SK-N-SH (cell line): ENCODE measurements around the gene SALL3. TPM values are rescaled to one million over a fixed set of nuclear protein-coding genes. Genes with fewer than 3 reads are reported as not detected.

Experiments used
- CTCF ChIA-PET: fragments of 300-600, 350-600 bp; formaldehyde crosslinking; extraction: SDS; loops from one replicate; lab custom pipeline; 2021; lab: Yijun Ruan, JAX
- POLR2A ChIA-PET: fragments of 350-600 bp; sonication (Branson Sonifier 250); formaldehyde crosslinking; extraction: SDS; loops from one replicate; lab custom pipeline; 2020; ENCODE audit warnings: antibody characterized with exemption, inconsistent platforms; lab: Yijun Ruan, JAX
- DNase-seq: peaks from one replicate; pipeline ENCODE4 v3.0.0; 2012
- H2AFZ ChIP-seq: fragments of 200-600 bp; sonication (generic); 2 replicates; pipeline ENCODE4 v1.8.1; 2016; ENCODE audit warnings: antibody characterized with exemption, mild to moderate bottlenecking, low read depth
- H3F3A ChIP-seq: fragments of 200-600 bp; sonication (generic); replicated peaks from 2 replicates; pipeline ENCODE3; 2016; ENCODE audit warnings: antibody characterized with exemption, mild to moderate bottlenecking; ENCODE audit not compliant: insufficient read depth
- H3K27ac ChIP-seq, 2 experiments: fragments of 200-500 bp in 1 of 2; fragments of 200-600 bp in 1 of 2; sonication (Bioruptor generic) in 1 of 2; sonication (generic), shearing (Covaris generic) in 1 of 2; 2 replicates each; pipeline versions ENCODE4 v1.5.1 to v1.6.1; 2014 to 2016; ENCODE audit warnings: low read depth in 2 of 2, inconsistent platforms in 1 of 2, low read length in 1 of 2, mild to moderate bottlenecking in 1 of 2, mixed read lengths in 1 of 2
- H3K27me3 ChIP-seq: fragments of 200-600 bp; sonication (generic), shearing (Covaris generic); 2 replicates; pipeline ENCODE4 v1.6.1; 2016; ENCODE audit warnings: mixed run types; ENCODE audit not compliant: insufficient read depth
- H3K36me3 ChIP-seq, 2 experiments: fragments of 200-500 bp in 1 of 2; fragments of 200-600 bp in 1 of 2; sonication (Bioruptor generic) in 1 of 2; sonication (generic) in 1 of 2; replicated peaks in 1 of 2; 2 replicates each; pipeline versions ENCODE3 to v1.5.1; 2014 to 2016; ENCODE audit warnings: low read length in 1 of 2, mild to moderate bottlenecking in 1 of 2; ENCODE audit not compliant: insufficient read depth in 2 of 2, control insufficient read depth in 1 of 2
- H3K4me1 ChIP-seq, 2 experiments: fragments of 200-500 bp in 1 of 2; fragments of 200-600 bp in 1 of 2; sonication (Bioruptor generic) in 1 of 2; sonication (generic), shearing (Covaris generic) in 1 of 2; 2 replicates each; pipeline versions ENCODE4 v1.5.1 to v1.6.1; 2014 to 2016; ENCODE audit warnings: low read depth in 1 of 2, low read length in 1 of 2, mixed run types in 1 of 2; ENCODE audit not compliant: insufficient read depth in 2 of 2, control insufficient read depth in 1 of 2
- H3K4me2 ChIP-seq: fragments of 200-600 bp; sonication (generic), shearing (Covaris generic); 2 replicates; pipeline ENCODE4 v1.6.1; 2017; ENCODE audit warnings: mixed run types
- H3K4me3 ChIP-seq, 2 experiments: fragments of 200-500 bp in 1 of 2; fragments of 200-600 bp in 1 of 2; sonication (Bioruptor generic) in 1 of 2; sonication (generic), shearing (Covaris generic) in 1 of 2; 2 replicates each; pipeline versions ENCODE4 v1.5.1 to v1.8.1; 2014 to 2016; ENCODE audit warnings: low read depth in 2 of 2, inconsistent platforms in 1 of 2, low read length in 1 of 2, mild to moderate bottlenecking in 1 of 2, mixed read lengths in 1 of 2, moderate library complexity in 1 of 2
- H3K79me2 ChIP-seq: fragments of 200-600 bp; sonication (generic); 2 replicates; pipeline ENCODE4 v1.8.1; 2017; ENCODE audit warnings: mild to moderate bottlenecking; ENCODE audit not compliant: insufficient read depth
- H3K9ac ChIP-seq: fragments of 200-600 bp; sonication (generic); 2 replicates; pipeline ENCODE4 v1.6.1; 2017; ENCODE audit warnings: mixed run types
- H3K9me2 ChIP-seq: fragments of 200-600 bp; sonication (generic); 2 replicates; pipeline ENCODE4 v1.6.1; 2017; ENCODE audit warnings: mixed run types
- H3K9me3 ChIP-seq: fragments of 200-600 bp; sonication (generic); 2 replicates; pipeline ENCODE4 v1.6.1; 2017; ENCODE audit warnings: mixed run types, mild to moderate bottlenecking, moderate library complexity
- H4K20me1 ChIP-seq: fragments of 200-600 bp; sonication (generic); 2 replicates; pipeline ENCODE4 v1.6.1; 2017; ENCODE audit warnings: mild to moderate bottlenecking, mixed run types; ENCODE audit not compliant: insufficient read depth
- CHD2 ChIP-seq: fragments of 150-350 bp; IDR thresholded peaks from 2 replicates; pipeline ENCODE4 v1.6.1; 2018; ENCODE audit warnings: low read length; ENCODE audit not compliant: partially characterized antibody
- EP300 ChIP-seq, 2 experiments: IDR thresholded peaks; 2 replicates each; pipeline versions ENCODE4 v1.4.0 to v1.6.1; 2012; ENCODE audit warnings: borderline replicate concordance in 1 of 2, low read depth in 1 of 2, low read length in 1 of 2
- FOXJ3 ChIP-seq: sonication (generic); formaldehyde crosslinking; IDR thresholded peaks from 2 replicates; pipeline ENCODE4 v1.5.1; 2020; ENCODE audit warnings: mild to moderate bottlenecking, missing genetic modification reagents
- GABPA ChIP-seq: IDR thresholded peaks from 2 replicates; pipeline ENCODE4 v1.4.0; 2012; ENCODE audit warnings: low read depth, mild to moderate bottlenecking
- GATA2 ChIP-seq: sonication (generic); formaldehyde crosslinking; IDR thresholded peaks from 2 replicates; pipeline ENCODE4 v1.5.0; 2020; ENCODE audit warnings: mild to moderate bottlenecking, missing genetic modification reagents
- MEF2A ChIP-seq: IDR thresholded peaks from 2 replicates; pipeline ENCODE4 v1.4.0; 2012; ENCODE audit warnings: low read depth, borderline replicate concordance
- NRF1 ChIP-seq: IDR thresholded peaks from 2 replicates; pipeline ENCODE4 v1.6.1; 2012; ENCODE audit warnings: low read depth, mild to moderate bottlenecking, low read length
- POLR2AphosphoS5 ChIP-seq: IDR thresholded peaks from 2 replicates; pipeline ENCODE4 v1.6.1; 2012; ENCODE audit warnings: low read depth, low read length
- RAD21 ChIP-seq: IDR thresholded peaks from 2 replicates; pipeline ENCODE4 v1.6.1; 2012; ENCODE audit warnings: mild to moderate bottlenecking, low read length
- RFX5 ChIP-seq: IDR thresholded peaks from 2 replicates; pipeline ENCODE4 v1.6.1; 2012; ENCODE audit warnings: mild to moderate bottlenecking, improper control_type of control experiment, low read length
- RXRA ChIP-seq: IDR thresholded peaks from 2 replicates; pipeline ENCODE4 v1.4.0; 2012; ENCODE audit warnings: low read depth, mild to moderate bottlenecking, borderline replicate concordance
- SIN3A ChIP-seq: IDR thresholded peaks from 2 replicates; pipeline ENCODE4 v1.6.1; 2012; ENCODE audit warnings: low read depth, mild to moderate bottlenecking, low read length, moderate library complexity, borderline replicate concordance
- SMC3 ChIP-seq: IDR thresholded peaks from 2 replicates; pipeline ENCODE4 v1.6.1; 2012; ENCODE audit warnings: low read depth, low read length, improper control_type of control experiment
- TCF12 ChIP-seq: IDR thresholded peaks from 2 replicates; pipeline ENCODE4 v1.4.0; 2012
- TEAD4 ChIP-seq: IDR thresholded peaks from 2 replicates; pipeline ENCODE4 v1.4.0; 2012; ENCODE audit warnings: mild to moderate bottlenecking, borderline replicate concordance; ENCODE audit not compliant: insufficient read depth
- USF1 ChIP-seq: IDR thresholded peaks from 2 replicates; pipeline ENCODE4 v1.4.0; 2012; ENCODE audit warnings: low read depth, borderline replicate concordance
- YY1 ChIP-seq: IDR thresholded peaks from 2 replicates; pipeline ENCODE4 v1.4.0; 2012; ENCODE audit warnings: low read depth, mild to moderate bottlenecking
- ZBTB33 ChIP-seq: IDR thresholded peaks from 2 replicates; pipeline ENCODE4 v1.4.0; 2012; ENCODE audit warnings: low read depth, borderline replicate concordance
- WGBS: methylation state at CpG from one replicate; pipeline ENCODE4 v1.1.6; 2017; ENCODE audit warnings: low lambda C conversion rate; 5-methylcytosine and 5-hydroxymethylcytosine counted together
- polyA plus RNA-seq, 3 experiments: library from polyadenylated mRNA; depleted of rRNA; stranded (reverse); fragments of >200 nt; gene quantifications; 2 replicates each; pipeline ENCODE4 v1.2.3, GENCODE V29; 2012
- TF ChIP-seq, protein P1 (sequence below): IDR thresholded peaks from 2 replicates; pipeline ENCODE4 v1.4.0; 2012; ENCODE audit warnings: low read depth
- TF ChIP-seq, protein P2 (sequence below): IDR thresholded peaks from 2 replicates; pipeline ENCODE4; 2012

SALL3 gene
- polyA plus RNA-seq, 1 of the 3 experiments (the other 2 are of a cell fraction), result not detected

DNA sequence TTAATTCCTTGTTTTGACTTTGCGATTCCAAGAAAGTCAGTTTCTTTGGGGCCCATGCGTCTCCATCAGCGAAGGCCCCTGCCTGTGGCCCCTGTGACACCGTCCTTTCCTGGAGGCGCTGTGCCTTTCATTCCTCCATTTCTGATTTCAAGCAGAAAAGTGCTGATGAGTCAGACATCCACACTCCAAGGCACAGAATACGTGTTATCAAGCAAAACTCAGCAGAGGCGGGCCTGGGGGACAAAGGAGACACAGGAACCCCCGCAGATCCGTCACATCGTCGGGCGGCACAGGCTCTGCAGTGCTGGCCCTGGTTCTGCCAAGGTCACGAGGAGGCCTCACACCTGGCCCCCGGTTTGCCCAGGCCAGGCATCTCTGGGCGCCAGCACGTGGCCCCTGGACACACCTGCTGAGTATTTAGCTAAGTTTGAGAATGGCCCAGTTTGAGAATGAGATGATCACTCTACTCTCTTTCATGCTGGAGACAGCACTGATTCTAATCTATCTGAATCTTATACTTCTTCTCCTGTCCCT lies 7.2 kb upstream of the SALL3 start:
- POLR2A ChIA-PET, result no interaction called here
- Histone ChIP-seq H3K9me2 (no peaks in the 10 kb centered on the region), H3K27ac (no peak overlapping the region), H3K27me3 (peaks cover 95% of the 10 kb centered on the region), H3K9me3 (no peaks in the 10 kb centered on the region), H3K36me3 (no peaks in the 10 kb centered on the region), H2AFZ (no peak overlapping the region), H3K4me1 (no peaks in the 10 kb centered on the region), H3K4me2 (no peak overlapping the region), H3F3A (no peaks in the 10 kb centered on the region), H3K9ac (no peak overlapping the region), H3K79me2 (no peaks in the 10 kb centered on the region), H3K4me3 (no peak overlapping the region), H4K20me1 (0 out of 2 replicates have a peak, but pooled peaks cover 3% of the 10 kb centered on the region)
- CTCF ChIA-PET, result interaction anchor here (0.8 kb wide), 1 partner anchor 13 kb away, joined by 3 read pairs; no protein-coding TSS in a partner anchor
- DNase-seq, result no peak
- WGBS, result 34% methylated on average over 12 of the region's 16 CpGs
- TF ChIP-seq TCF12 (no peak), TEAD4 (no peak)
- TF ChIP-seq, protein P1, sequence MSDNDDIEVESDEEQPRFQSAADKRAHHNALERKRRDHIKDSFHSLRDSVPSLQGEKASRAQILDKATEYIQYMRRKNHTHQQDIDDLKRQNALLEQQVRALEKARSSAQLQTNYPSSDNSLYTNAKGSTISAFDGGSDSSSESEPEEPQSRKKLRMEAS, result no peak

- TF ChIP-seq FOXJ3 (CRISPR knock-in tag) (no peak), NRF1 (no peak), SMC3 (no peak), MEF2A (no peak), TEAD4 (no peak), RXRA (no peak), EP300 (IDR thresholded peaks at IDR 0.05; ENCODE audit: borderline replicate concordance in 1 of 2, low read depth in 1 of 2, low read length in 1 of 2) (no peak), SIN3A (no peak), ZBTB33 (no peak), CHD2 (no peak), RAD21 (no peak), GATA2 (CRISPR knock-in tag) (no peak), GABPA (no peak), USF1 (no peak), YY1 (no peak), POLR2AphosphoS5 (no peak), RFX5 (no peak)
- TF ChIP-seq, protein P2, sequence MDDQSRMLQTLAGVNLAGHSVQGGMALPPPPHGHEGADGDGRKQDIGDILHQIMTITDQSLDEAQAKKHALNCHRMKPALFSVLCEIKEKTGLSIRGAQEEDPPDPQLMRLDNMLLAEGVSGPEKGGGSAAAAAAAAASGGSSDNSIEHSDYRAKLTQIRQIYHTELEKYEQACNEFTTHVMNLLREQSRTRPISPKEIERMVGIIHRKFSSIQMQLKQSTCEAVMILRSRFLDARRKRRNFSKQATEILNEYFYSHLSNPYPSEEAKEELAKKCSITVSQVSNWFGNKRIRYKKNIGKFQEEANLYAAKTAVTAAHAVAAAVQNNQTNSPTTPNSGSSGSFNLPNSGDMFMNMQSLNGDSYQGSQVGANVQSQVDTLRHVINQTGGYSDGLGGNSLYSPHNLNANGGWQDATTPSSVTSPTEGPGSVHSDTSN, result no peak
- TF ChIP-seq, all 33 proteins: peak for 0
- H3K4me3 ChIP-seq, result no peak overlapping the region
- H3K9me2 ChIP-seq, result no peaks in the 10 kb centered on the region
- H2AFZ ChIP-seq, result no peak overlapping the region
- ChIA-PET POLR2A (no interaction called here), CTCF (interaction anchor here (0.8 to 1.0 kb wide), 2 partner anchors 10 to 13 kb away, joined by 3 to 5 read pairs; no protein-coding TSS in a partner anchor)
- H4K20me1 ChIP-seq, result 0 out of 2 replicates have a peak, but pooled peaks cover 3% of the 10 kb centered on the region
- H3K27me3 ChIP-seq, result peaks cover 95% of the 10 kb centered on the region
- no peak for DNase-seq
- H3K9ac ChIP-seq, result no peak overlapping the region
- 6% methylated on average over 30 of the region's 31 CpGs for WGBS
- no peak overlapping the region for H3K4me2 ChIP-seq
- no peak overlapping the region for H3K27ac ChIP-seq
- no peaks in the 10 kb centered on the region for H3K9me3 ChIP-seq
- H3K4me1 ChIP-seq, result no peaks in the 10 kb centered on the region
- H3F3A ChIP-seq, result no peaks in the 10 kb centered on the region
- no peaks in the 10 kb centered on the region for H3K79me2 ChIP-seq
- H3K36me3 ChIP-seq, result no peaks in the 10 kb centered on the region
Measured at GRCh38 chr18:78972930-78973331, 6.7 kb upstream of the SALL3 start.
